Measurements from ENCODE around the gene LRP2.

- no peak for TF ChIP-seq CTCF (IDR thresholded peaks at IDR 0.05; ENCODE audit: low read length)
- no peak for TF ChIP-seq EZH2phosphoT487 (IDR thresholded peaks at IDR 0.05; ENCODE audit: low read length)
- TF ChIP-seq EZH2 (optimal IDR thresholded peaks at IDR 0.05; ENCODE audit: low read depth, low read length), result no peak
Measured at GRCh38 chr2:169205176-169205575, 157.2 kb downstream of the LRP2 start.

All from MM.1S (cell line).